ENCODE measurements around the gene TMEM94. TPM values are rescaled to one million over a fixed set of nuclear protein-coding genes. Genes with fewer than 3 reads are reported as not detected.

The TMEM94 gene
- total and polyA plus RNA-seq, 2 of the 8 experiments (the other 6 are each of a cell fraction or from before 2014, with no cell fraction given), result 54.8 to 69.9 TPM

GRCh38 chr17:75498039-75498725 lies 41.7 kb downstream of the TMEM94 start:
- TF ChIP-seq POLR2AphosphoS5 (IDR thresholded peaks at IDR 0.05; ENCODE audit: low read depth, low read length) (no peak), MAX (IDR thresholded peaks at IDR 0.05) (no peak), SAP30 (IDR thresholded peaks at IDR 0.05; ENCODE audit: insufficient read depth, insufficient replicate concordance, low read length) (no peak), EP300 (IDR thresholded peaks at IDR 0.05; ENCODE audit: borderline replicate concordance in 1 of 2, low read depth in 2 of 2, low read length in 2 of 2) (no peak), JUN (IDR thresholded peaks at IDR 0.05; ENCODE audit: low read depth, low read length) (no peak)
- Histone ChIP-seq H3K9me3 (ENCODE audit: insufficient read depth in 2 of 2, low read depth in 1 of 2, low read length in 1 of 2) (no peaks in the 10 kb centered on the region), H2AK5ac (ENCODE audit: low read depth, low read length) (no peak overlapping the region), H3K56ac (replicated peaks; ENCODE audit: insufficient read length, low read depth, low read length) (no peak overlapping the region), H3K9ac (replicated peaks in 1 of 4; ENCODE audit: extremely low read depth in 1 of 4, low read depth in 3 of 4, low read length in 3 of 4) (no peak overlapping the region), H2BK15ac (ENCODE audit: low read length) (no peak overlapping the region), H2BK12ac (ENCODE audit: low read depth, low read length) (no peak overlapping the region), H3K4ac (replicated peaks; ENCODE audit: insufficient read length, low read depth, low read length) (no peak overlapping the region), H3K4me3 (ENCODE audit: extremely low read depth in 1 of 4, insufficient read depth in 2 of 4, low read depth in 3 of 4, low read length in 4 of 4) (no peak overlapping the region), H2BK20ac (ENCODE audit: low read length) (no peak overlapping the region), H3K27me3 (replicated peaks in 1 of 4; ENCODE audit: control insufficient read depth in 3 of 4, extremely low read depth in 1 of 4, insufficient read depth in 3 of 4, low read length in 3 of 4) (no peaks in the 10 kb centered on the region), H3K4me2 (ENCODE audit: insufficient read depth in 1 of 2, low read depth in 2 of 2, low read length in 2 of 2) (no peak overlapping the region), H3K23me2 (ENCODE audit: low read depth, low read length) (no peaks in the 10 kb centered on the region), H4K8ac (ENCODE audit: extremely low read depth, insufficient read depth, low read length) (no peak overlapping the region), H2BK120ac (replicated peaks; ENCODE audit: low read depth, low read length) (no peak overlapping the region), H3K79me1 (ENCODE audit: low read depth, low read length) (no peaks in the 10 kb centered on the region), H2AFZ (ENCODE audit: low read length) (no peak overlapping the region), H3K4me1 (replicated peaks in 1 of 4; ENCODE audit: control insufficient read depth in 3 of 4, insufficient read depth in 4 of 4, low read length in 3 of 4) (no peaks in the 10 kb centered on the region), H3K79me2 (ENCODE audit: control insufficient read depth in 1 of 2, insufficient read depth in 2 of 2, low read length in 2 of 2) (no peaks in the 10 kb centered on the region), H3K14ac (ENCODE audit: insufficient read length) (no peak overlapping the region), H3K27ac (ENCODE audit: low read depth, low read length) (no peak overlapping the region), H2BK5ac (ENCODE audit: low read depth, low read length) (no peak overlapping the region), H4K91ac (replicated peaks; ENCODE audit: insufficient read length, low read length) (no peak overlapping the region), H4K5ac (ENCODE audit: insufficient read length, low read depth, low read length) (no peak overlapping the region), H4K20me1 (replicated peaks in 1 of 2; ENCODE audit: control insufficient read depth in 1 of 2, insufficient read depth in 2 of 2, low read length in 2 of 2) (peaks cover 0 to 9% of the 10 kb centered on the region in 2 experiments), H3K18ac (ENCODE audit: extremely low read depth, low read length) (no peak overlapping the region), H3K36me3 (ENCODE audit: control insufficient read depth in 2 of 4, insufficient read depth in 4 of 4, low read length in 3 of 4) (peaks cover 3 to 11% (median 9%) of the 10 kb centered on the region in 4 experiments; a peak in 6 of 8 replicates), H3K23ac (ENCODE audit: insufficient read length) (no peak overlapping the region)
- FAIRE-seq (no peak), DNase-seq (ENCODE audit: low read depth in 1 of 2, low spot score in 2 of 2) (no peak)
- WGBS, 2 experiments (ENCODE audit: extremely low coverage in 1 of 2, insufficient coverage in 1 of 2, insufficient read length in 1 of 2, insufficient replicate concordance in 2 of 2, low coverage in 1 of 2, low lambda C conversion rate in 2 of 2, missing lambda C conversion rate in 1 of 2), result 91% methylated on average over 16 of the region's 21 CpGs; no CpG with 5 or more reads in 1 of the 2 experiments
- ChIA-PET CTCF (ENCODE audit: partially characterized antibody) (interaction anchor here (0.5 to 8.2 kb wide), 17 partner anchors 7 to 258 kb away, joined by 3 to 67 read pairs (median 3); partner anchors contain the start of gene TMEM94), POLR2A (ENCODE audit: partially characterized antibody) (interaction anchor here (0.7 to 6.4 kb wide), 9 partner anchors 12 to 267 kb away, joined by 3 to 35 read pairs (median 5); partner anchors contain the start of genes GGA3, LLGL2, MRPS7 and TMEM94)

Data from H1 (cell line).